Skin of body (tissue), 2 donors: Measurements from ENCODE around the gene TNFAIP3. TPM values are rescaled to one million over a fixed set of nuclear protein-coding genes. Genes with fewer than 3 reads are reported as not detected.

Experiments
- DNase-seq: peaks from one replicate; lab custom pipeline; 2025; lab: John Stamatoyannopoulos, UW
- total RNA-seq: library from RNA; depleted of rRNA; stranded (reverse); fragments of >200 nt; gene quantifications from one replicate; pipeline ENCODE4 v1.2.3, GENCODE V29; 2014

TNFAIP3 gene
- total RNA-seq, 1 donor from 2014 or later = 43.9 TPM

- DNase-seq = peak; percentile 66
These were observed 3.8 kb upstream of the TNFAIP3 start for GRCh38 chr6:137863091-137863797.

- DNase-seq = no peak
These were observed 2.1 kb upstream of the TNFAIP3 start for GRCh38 chr6:137864812-137865508.

- peak; percentile 17 for DNase-seq
These were observed 702 bp upstream of the TNFAIP3 start for GRCh38 chr6:137866200-137866913.

- DNase-seq = no peak
These were observed 838 bp downstream of the TNFAIP3 start for GRCh38 chr6:137867685-137868509.

- no peak for DNase-seq
These were observed 1.9 kb downstream of the TNFAIP3 start for GRCh38 chr6:137868721-137869548.

GRCh38 chr6:137869549-137870307 lies 2.7 kb downstream of the TNFAIP3 start:
- DNase-seq = no peak

GRCh38 chr6:137870308-137870644 lies 3.2 kb downstream of the TNFAIP3 start:
- DNase-seq = no peak

GRCh38 chr6:137870744-137871247 lies 3.7 kb downstream of the TNFAIP3 start:
- DNase-seq = no peak

GRCh38 chr6:137871291-137871690 lies 4.2 kb downstream of the TNFAIP3 start:
- DNase-seq = no peak

- DNase-seq = no peak
These were observed 4.9 kb downstream of the TNFAIP3 start for GRCh38 chr6:137871831-137872454.

GRCh38 chr6:137872581-137873115 lies 5.6 kb downstream of the TNFAIP3 start:
- DNase-seq = no peak

- DNase-seq = peak; percentile 26
These were observed 6.3 kb downstream of the TNFAIP3 start for GRCh38 chr6:137873273-137873762.

GRCh38 chr6:137874204-137875057 lies 7.4 kb downstream of the TNFAIP3 start:
- no peak for DNase-seq

GRCh38 chr6:137875058-137875520 lies 8.0 kb downstream of the TNFAIP3 start:
- DNase-seq = no peak

- no peak for DNase-seq
These were observed 8.5 kb downstream of the TNFAIP3 start for GRCh38 chr6:137875606-137876005.

GRCh38 chr6:137876547-137876946 lies 9.5 kb downstream of the TNFAIP3 start:
- no peak for DNase-seq

- no peak for DNase-seq
These were observed 10.1 kb downstream of the TNFAIP3 start for GRCh38 chr6:137877113-137877512.

GRCh38 chr6:137877606-137878005 lies 10.5 kb downstream of the TNFAIP3 start:
- DNase-seq = no peak
